ENCODE measurements around the gene C19orf73. TPM values are rescaled to one million over a fixed set of nuclear protein-coding genes. Genes with fewer than 3 reads are reported as not detected.

The C19orf73 gene
- total RNA-seq, 3 donors from 2014 or later (not counting 1 experiment from before 2014, with no cell fraction given): 2.3 to 2.7 (median 2.7) TPM

- Histone ChIP-seq H3K9me3 (ENCODE audit: control insufficient read depth, insufficient read depth, low read length) (no peaks in the 10 kb centered on the region), H3K4me3 (ENCODE audit: low read length) (peak within 1 kb of the TSS; percentile 53), H3K27me3 (ENCODE audit: control insufficient read depth, insufficient read depth, low read length) (no peaks in the 10 kb centered on the region), H3K27ac (ENCODE audit: low read length) (no peak within 1 kb of the TSS), H3K4me1 (ENCODE audit: control insufficient read depth, insufficient read depth, low read length) (peaks cover 30% of the 10 kb centered on the region), H3K36me3 (ENCODE audit: control insufficient read depth, insufficient read depth, low read length) (no peaks in the 10 kb centered on the region)
- intact Hi-C loops (cut with micrococcal nuclease): no loop called here
- Mint-ChIP-seq H3K36me3 (no peaks in the 10 kb centered on the region), H3K4me1 (peaks cover 24 to 45% of the 10 kb centered on the region in 2 donors), H3K4me3 (peak within 1 kb of the TSS; percentile 89), H3K27ac (peak within 1 kb of the TSS in 1 of 2 donors; percentile 86), H3K27me3 (ENCODE audit: low read depth in 2 of 2) (no peaks in the 10 kb centered on the region), H3K9me3 (no peaks in the 10 kb centered on the region)
- ATAC-seq (peak; percentile 60 to 80 (median 67)), DNase-seq (peak; percentile 84 to 92)
- TF ChIP-seq CTCF (IDR thresholded peaks at IDR 0.05): peak; percentile 76
- under 1% methylated on average over 65 of the region's 66 CpGs for WGBS (ENCODE audit: insufficient coverage)
These were observed 4.9 kb downstream of the C19orf73 start, which contains the start of gene LIN7B for GRCh38 chr19:49113762-49114629. Gene LIN7B (plus strand): TSS chr19:49114370. CDS start chr19:49114405, 35 bp downstream.

- ATAC-seq: no peak
- H3K36me3 Mint-ChIP-seq: peaks cover 11% of the 10 kb centered on the region
- no peak overlapping the region for H3K27ac Mint-ChIP-seq
- Histone ChIP-seq H3K4me1 (ENCODE audit: control insufficient read depth, insufficient read depth, low read length) (peaks cover 17% of the 10 kb centered on the region), H3K36me3 (ENCODE audit: control insufficient read depth, insufficient read depth, low read length) (peaks cover 14% of the 10 kb centered on the region), H3K9me3 (ENCODE audit: control insufficient read depth, insufficient read depth, low read length) (no peaks in the 10 kb centered on the region), H3K27ac (ENCODE audit: low read length) (no peak overlapping the region), H3K4me3 (ENCODE audit: low read length) (no peak overlapping the region), H3K27me3 (ENCODE audit: control insufficient read depth, insufficient read depth, low read length) (no peaks in the 10 kb centered on the region)
- intact Hi-C loops (cut with micrococcal nuclease): no loop called here
- 94% methylated on average over 10 of the region's 11 CpGs for WGBS (ENCODE audit: insufficient coverage)
- H3K4me1 Mint-ChIP-seq: peaks cover 20 to 34% of the 10 kb centered on the region in 2 donors
- DNase-seq: no peak
- no peak overlapping the region for H3K4me3 Mint-ChIP-seq
- H3K9me3 Mint-ChIP-seq: no peaks in the 10 kb centered on the region
- no peaks in the 10 kb centered on the region for H3K27me3 Mint-ChIP-seq (ENCODE audit: low read depth in 2 of 2)
- no peak for TF ChIP-seq CTCF (IDR thresholded peaks at IDR 0.05)
These were observed 7.5 kb downstream of the C19orf73 start for GRCh38 chr19:49111218-49111998.

GRCh38 chr19:49110567-49110966 lies 8.4 kb downstream of the C19orf73 start:
- peaks cover 20 to 36% of the 10 kb centered on the region in 2 donors for H3K4me1 Mint-ChIP-seq
- no peak overlapping the region for H3K27ac Mint-ChIP-seq
- WGBS (ENCODE audit: insufficient coverage): 73% methylated on average over 3 of the region's 3 CpGs
- peak overlapping the region; percentile 55 for H3K4me3 Mint-ChIP-seq
- intact Hi-C loops (cut with micrococcal nuclease): no loop called here
- Histone ChIP-seq H3K27ac (ENCODE audit: low read length) (no peak overlapping the region), H3K27me3 (ENCODE audit: control insufficient read depth, insufficient read depth, low read length) (no peaks in the 10 kb centered on the region), H3K4me1 (ENCODE audit: control insufficient read depth, insufficient read depth, low read length) (peaks cover 17% of the 10 kb centered on the region), H3K36me3 (ENCODE audit: control insufficient read depth, insufficient read depth, low read length) (peaks cover 21% of the 10 kb centered on the region), H3K9me3 (ENCODE audit: control insufficient read depth, insufficient read depth, low read length) (no peaks in the 10 kb centered on the region), H3K4me3 (ENCODE audit: low read length) (no peak overlapping the region)
- H3K27me3 Mint-ChIP-seq (ENCODE audit: low read depth in 2 of 2): no peaks in the 10 kb centered on the region
- no peaks in the 10 kb centered on the region for H3K9me3 Mint-ChIP-seq
- peaks cover 11% of the 10 kb centered on the region for H3K36me3 Mint-ChIP-seq
- ATAC-seq: no peak
- TF ChIP-seq CTCF (IDR thresholded peaks at IDR 0.05): no peak
- DNase-seq: no peak

Measured in natural killer cell (primary cell).